Upper lobe of left lung (tissue), 6 donors: Measurements from ENCODE around the gene GDAP1L1. TPM values are rescaled to one million over a fixed set of nuclear protein-coding genes. Genes with fewer than 3 reads are reported as not detected.
A peak's percentile ranks its signal among the peaks of the same experiment; 100 is the strongest.

Experiments
- ATAC-seq, 2 donors: fragments of 200-7000 bp; cut with Tn5 transposase; one replicate each; pipeline ENCODE4 v1.9.1; 2022; ENCODE audit warnings: mild to moderate bottlenecking in 2 of 2, moderate library complexity in 2 of 2; ENCODE audit not compliant: low FRiP score in 2 of 2
- DNase-seq, 2 donors: peaks; one replicate each; pipeline ENCODE4 v3.0.0-alpha.2; 2019 to 2020
- H3K27ac ChIP-seq, 4 donors: fragments of 200-600 bp; sonication (generic); one replicate each; pipeline ENCODE4 v1.5.1; 2016 to 2019
- H3K27me3 ChIP-seq, 4 donors: fragments of 200-600 bp; sonication (generic); one replicate each; pipeline ENCODE4 v1.5.1; 2017 to 2019
- H3K36me3 ChIP-seq, 4 donors: fragments of 200-600 bp; sonication (generic); one replicate each; pipeline ENCODE4 v1.5.1; 2016 to 2019
- H3K4me1 ChIP-seq, 4 donors: fragments of 200-600 bp; sonication (generic); one replicate each; pipeline ENCODE4 v1.5.1; 2018 to 2019
- H3K4me3 ChIP-seq, 4 donors: fragments of 200-600 bp; sonication (generic); one replicate each; pipeline ENCODE4 v1.5.1; 2017 to 2019; ENCODE audit warnings: mild to moderate bottlenecking in 2 of 4, moderate library complexity in 1 of 4
- H3K9me3 ChIP-seq, 4 donors: fragments of 200-600 bp; sonication (generic); one replicate each; pipeline ENCODE4 v1.5.1; 2018 to 2019
- EP300 ChIP-seq, 4 donors: sonication (generic); formaldehyde crosslinking; IDR thresholded peaks; one replicate each; pipeline ENCODE4 v1.5.1; 2017; ENCODE audit warnings: antibody characterized with exemption in 4 of 4, control low read depth in 2 of 4
- POLR2A ChIP-seq, 4 donors: fragments of 450-650 bp; IDR thresholded peaks; one replicate each; pipeline ENCODE4 v1.5.1; 2016 to 2017; ENCODE audit warnings: antibody characterized with exemption in 4 of 4, mild to moderate bottlenecking in 2 of 4
- POLR2AphosphoS5 ChIP-seq, 2 donors: sonication (generic); formaldehyde crosslinking; IDR thresholded peaks; one replicate each; pipeline ENCODE4 v1.5.1; 2017; ENCODE audit warnings: antibody characterized with exemption in 2 of 2
- WGBS, 2 donors: methylation state at CpG; one replicate each; pipeline ENCODE4 v1.1.5; 2017 to 2018; 5-methylcytosine and 5-hydroxymethylcytosine counted together
- total RNA-seq, 6 donors: library from RNA; depleted of rRNA in 4 of 6; stranded (reverse); fragments of >200 nt in 4 of 6; gene quantifications; one replicate each; pipeline versions ENCODE4 v1.1.0 to v1.2.1, GENCODE V29; 2016 to 2021
- TF ChIP-seq, protein P1 (sequence below), 6 experiments: fragments of 450-650 bp in 4 of 6; fragments of 200-600 bp in 2 of 6; sonication (generic) in 2 of 6; IDR thresholded peaks; one replicate each; pipeline ENCODE4 v1.5.1; 2016 to 2019; ENCODE audit warnings: antibody characterized with exemption in 6 of 6
- donor health status: DM: no; HTN: no; CAD: no; lungs with moderate emphysema.
- donor health status: DM: no; HTN: yes; CAD: no; lungs with severe emphysema.

The GDAP1L1 gene
- total RNA-seq, 6 donors from 2014 or later, result not detected

DNA sequence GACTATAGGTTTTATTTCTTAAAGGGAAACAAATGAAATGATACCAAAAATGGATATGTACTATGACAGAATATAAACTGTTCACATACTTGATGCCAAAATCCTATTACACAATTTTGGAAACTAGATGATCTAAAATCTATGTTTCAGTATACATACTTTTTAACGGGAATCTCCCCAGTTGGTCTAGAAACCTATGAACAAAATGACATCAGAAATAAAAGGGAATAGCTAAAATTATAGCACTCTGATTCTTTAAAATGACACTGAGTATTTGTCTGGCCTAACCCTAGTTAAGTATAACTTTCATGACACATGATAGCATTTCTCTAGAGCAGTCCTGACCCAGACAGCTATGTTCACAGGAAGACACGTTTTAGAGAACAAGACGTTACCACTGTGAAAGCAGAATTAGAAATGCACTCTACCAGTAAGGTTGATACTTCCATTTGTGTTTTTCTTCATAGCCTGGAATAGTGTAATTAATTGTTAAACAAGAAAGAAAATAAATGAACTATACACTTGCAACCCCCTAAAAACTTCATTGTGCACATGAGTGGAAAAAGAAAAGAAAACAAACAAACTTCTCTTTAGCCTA lies 39.9 kb upstream of the GDAP1L1 start:
- DNase-seq, result no peak
- Histone ChIP-seq H3K4me3 (no peak overlapping the region), H3K36me3 (peaks cover 0 to 32% (median 9%) of the 10 kb centered on the region in 4 donors), H3K27ac (no peak overlapping the region), H3K27me3 (no peaks in the 10 kb centered on the region), H3K4me1 (peaks cover 42 to 56% (median 49%) of the 10 kb centered on the region in 4 donors), H3K9me3 (no peaks in the 10 kb centered on the region)
- WGBS, 2 donors, result 40 to 42% methylated on average over 3 of the region's 3 CpGs
- TF ChIP-seq POLR2A (IDR thresholded peaks at IDR 0.05) (no peak), POLR2AphosphoS5 (IDR thresholded peaks at IDR 0.05) (no peak), EP300 (IDR thresholded peaks at IDR 0.05) (no peak)
- TF ChIP-seq, protein P1, sequence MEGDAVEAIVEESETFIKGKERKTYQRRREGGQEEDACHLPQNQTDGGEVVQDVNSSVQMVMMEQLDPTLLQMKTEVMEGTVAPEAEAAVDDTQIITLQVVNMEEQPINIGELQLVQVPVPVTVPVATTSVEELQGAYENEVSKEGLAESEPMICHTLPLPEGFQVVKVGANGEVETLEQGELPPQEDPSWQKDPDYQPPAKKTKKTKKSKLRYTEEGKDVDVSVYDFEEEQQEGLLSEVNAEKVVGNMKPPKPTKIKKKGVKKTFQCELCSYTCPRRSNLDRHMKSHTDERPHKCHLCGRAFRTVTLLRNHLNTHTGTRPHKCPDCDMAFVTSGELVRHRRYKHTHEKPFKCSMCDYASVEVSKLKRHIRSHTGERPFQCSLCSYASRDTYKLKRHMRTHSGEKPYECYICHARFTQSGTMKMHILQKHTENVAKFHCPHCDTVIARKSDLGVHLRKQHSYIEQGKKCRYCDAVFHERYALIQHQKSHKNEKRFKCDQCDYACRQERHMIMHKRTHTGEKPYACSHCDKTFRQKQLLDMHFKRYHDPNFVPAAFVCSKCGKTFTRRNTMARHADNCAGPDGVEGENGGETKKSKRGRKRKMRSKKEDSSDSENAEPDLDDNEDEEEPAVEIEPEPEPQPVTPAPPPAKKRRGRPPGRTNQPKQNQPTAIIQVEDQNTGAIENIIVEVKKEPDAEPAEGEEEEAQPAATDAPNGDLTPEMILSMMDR (IDR thresholded peaks at IDR 0.05), result no peak
- ATAC-seq, result no peak

DNA sequence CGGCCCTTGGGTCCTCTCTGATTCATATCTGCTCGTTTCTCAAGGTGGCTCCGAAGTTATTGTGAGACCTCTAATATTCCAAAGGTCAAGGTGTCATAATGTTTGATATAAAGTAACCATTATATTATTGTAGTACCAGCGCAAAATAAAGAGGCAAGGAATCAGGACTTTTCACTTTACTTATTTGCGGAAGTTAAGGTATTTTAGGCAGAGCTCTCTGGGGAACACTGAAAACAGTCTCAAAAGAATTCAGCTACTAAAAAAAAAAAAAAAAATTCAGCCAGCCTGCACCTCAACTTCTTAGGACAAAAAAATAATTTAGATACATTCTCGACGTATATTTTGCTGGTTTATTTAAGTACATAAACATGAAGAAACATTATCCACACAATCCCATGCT lies 38.9 kb upstream of the GDAP1L1 start:
- peaks cover 0 to 24% (median 8%) of the 10 kb centered on the region in 4 donors for H3K36me3 ChIP-seq
- ATAC-seq (no peak), DNase-seq (no peak)
- H3K9me3 ChIP-seq, result no peaks in the 10 kb centered on the region
- H3K4me3 ChIP-seq, result peak overlapping the region in 1 of 4 donors; percentile 76
- 56 to 67% methylated on average over 7 of the region's 7 CpGs for WGBS, 2 donors
- H3K4me1 ChIP-seq, result peaks cover 42 to 57% (median 52%) of the 10 kb centered on the region in 4 donors
- no peaks in the 10 kb centered on the region for H3K27me3 ChIP-seq
- no peak overlapping the region for H3K27ac ChIP-seq
- TF ChIP-seq POLR2A (IDR thresholded peaks at IDR 0.05) (no peak), POLR2AphosphoS5 (IDR thresholded peaks at IDR 0.05) (no peak), EP300 (IDR thresholded peaks at IDR 0.05) (no peak)
- TF ChIP-seq, protein P1 (IDR thresholded peaks at IDR 0.05), result no peak

DNA sequence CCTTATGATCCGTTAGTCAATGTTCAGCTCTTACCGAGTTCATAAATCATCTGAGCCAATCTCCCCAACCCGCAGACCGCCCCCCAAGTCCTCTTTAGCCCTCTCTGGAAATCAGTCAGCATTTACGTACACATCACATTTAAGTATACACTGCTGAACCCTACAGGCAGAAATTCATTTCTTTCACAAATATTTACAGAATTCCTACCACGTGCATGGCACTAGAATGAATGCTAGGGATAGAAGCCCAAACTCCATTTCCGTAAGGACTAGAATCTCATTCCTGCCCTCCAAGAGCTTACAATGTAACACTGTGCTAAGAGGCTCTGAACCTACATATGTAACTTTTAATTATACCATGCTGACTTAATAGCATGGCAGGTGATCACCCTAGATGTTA lies 38.3 kb upstream of the GDAP1L1 start:
- no peak for DNase-seq

DNA sequence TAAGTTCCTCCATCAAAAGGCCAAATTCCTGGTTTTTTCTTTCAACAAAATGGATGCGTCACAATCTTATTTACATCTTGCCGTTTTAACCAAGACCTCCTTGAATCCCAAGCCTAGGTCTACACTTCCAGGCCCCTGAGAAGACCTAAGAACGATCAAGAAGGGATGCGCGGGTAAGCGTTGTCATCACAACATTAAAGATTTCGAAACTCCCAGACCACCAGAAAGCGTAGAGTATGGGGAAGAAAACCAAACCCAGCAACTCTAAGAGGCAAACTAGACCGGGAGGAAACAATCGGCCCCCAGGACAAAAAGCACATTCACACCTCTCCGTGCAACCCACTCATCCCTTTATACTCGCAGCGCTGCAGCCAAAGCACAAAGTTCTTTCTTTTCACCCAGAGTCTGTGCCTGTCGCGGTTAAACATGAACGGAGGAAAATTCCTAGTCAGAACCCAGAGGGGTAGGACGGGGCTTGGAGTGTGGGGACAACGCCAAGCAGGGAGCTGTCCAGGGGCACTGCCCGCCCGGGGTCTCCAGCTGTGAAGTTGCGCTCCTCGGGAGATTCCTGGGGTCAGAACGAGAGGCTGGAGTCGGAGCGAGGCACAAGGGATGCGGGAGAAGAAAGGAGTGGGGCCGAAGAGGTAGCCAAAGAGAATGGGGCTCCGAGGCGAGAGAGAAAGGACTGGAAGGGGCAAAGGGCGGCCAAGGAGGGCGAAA lies 37.3 kb upstream of the GDAP1L1 start:
- peak; percentile 7 to 25 for ATAC-seq
- H3K27ac ChIP-seq, result peak overlapping the region; percentile 94 to 99 (median 95)
- 1% methylated on average over 31 of the region's 31 CpGs for WGBS, 2 donors

More for the DNA sequence above, 38.3 kb upstream of the GDAP1L1 start:
- TF ChIP-seq POLR2A (IDR thresholded peaks at IDR 0.05) (no peak), POLR2AphosphoS5 (IDR thresholded peaks at IDR 0.05) (no peak), EP300 (IDR thresholded peaks at IDR 0.05) (no peak)
- TF ChIP-seq, protein P1 (IDR thresholded peaks at IDR 0.05), result no peak
- Histone ChIP-seq H3K9me3 (no peaks in the 10 kb centered on the region), H3K4me1 (peaks cover 41 to 56% (median 49%) of the 10 kb centered on the region in 4 donors), H3K4me3 (peak overlapping the region in 3 of 4 donors; percentile 76 to 98 (median 86)), H3K27ac (peak overlapping the region in 1 of 4 donors; percentile 19), H3K36me3 (peaks cover 0 to 24% (median 8%) of the 10 kb centered on the region in 4 donors), H3K27me3 (no peaks in the 10 kb centered on the region)
- ATAC-seq, result no peak
- 25 to 35% methylated on average over 7 of the region's 7 CpGs for WGBS, 2 donors

More for the DNA sequence above, 37.3 kb upstream of the GDAP1L1 start:
- TF ChIP-seq EP300 (IDR thresholded peaks at IDR 0.05) (no peak), POLR2AphosphoS5 (IDR thresholded peaks at IDR 0.05) (no peak), POLR2A (IDR thresholded peaks at IDR 0.05) (no peak)
- TF ChIP-seq, protein P1 (IDR thresholded peaks at IDR 0.05), result no peak
- Histone ChIP-seq H3K9me3 (no peaks in the 10 kb centered on the region), H3K36me3 (peaks cover 0 to 19% (median 7%) of the 10 kb centered on the region in 4 donors), H3K4me3 (peak overlapping the region; percentile 64 to 98 (median 81)), H3K27me3 (no peaks in the 10 kb centered on the region), H3K4me1 (peaks cover 34 to 45% (median 39%) of the 10 kb centered on the region in 4 donors)
- peak in 1 of 2 donors; percentile 27 for DNase-seq
